Motor neuron (in vitro differentiated cells): Measurements from ENCODE around the gene OPCML. TPM values are rescaled to one million over a fixed set of nuclear protein-coding genes. Genes with fewer than 3 reads are reported as not detected.

Experiments
- ATAC-seq, 8 experiments: fragments of 200-7000 bp; cut with Tn5 transposase; replicated peaks in 6 of 8; 2 replicates each; pipeline ENCODE4 v1.8.0; 2021; ENCODE audit warnings: mild to moderate bottlenecking in 8 of 8, moderate library complexity in 8 of 8
- H3K27ac ChIP-seq, 2 donors: fragments of 250-450 bp; sonication (Bioruptor Pico); 2 replicates each; pipeline ENCODE4 v1.9.0; 2021; ENCODE audit warnings: antibody characterized with exemption in 2 of 2, mild to moderate bottlenecking in 2 of 2, moderate library complexity in 1 of 2
- H3K4me1 ChIP-seq, 2 donors: fragments of 250-450 bp; sonication (Bioruptor Pico); replicated peaks in 1 of 2; 2 replicates each; pipeline ENCODE4 v1.6.1; 2021; ENCODE audit warnings: antibody characterized with exemption in 2 of 2, mild to moderate bottlenecking in 2 of 2, moderate library complexity in 1 of 2
- H3K4me3 ChIP-seq, 5 donors: fragments of 250-450 bp; sonication (Bioruptor Pico); 2 replicates each; pipeline ENCODE4 v1.9.0; 2021; ENCODE audit warnings: antibody characterized with exemption in 5 of 5, mild to moderate bottlenecking in 5 of 5, moderate library complexity in 4 of 5
- WGBS, 10 experiments: fragments of 450-650 bp; shearing (Covaris generic); methylation state at CpG; one replicate each; pipeline ENCODE4 v1.0.0; 2022; 5-methylcytosine and 5-hydroxymethylcytosine counted together
- in situ Hi-C, 9 experiments: fragments of 400-800 bp; cut with MboI; loops; one replicate each; pipeline ENCODE4 v1.15.0; 2021; ENCODE audit warnings: low sequenced_read_pairs in 9 of 9, low pct_unique_long_range_greater_than_20kb in 2 of 9; ENCODE audit not compliant: unreplicated experiment in 9 of 9
- total RNA-seq, 8 experiments: library from RNA; unstranded; fragments of 300-600 nt; gene quantifications; 2 replicates each; pipeline versions ENCODE4 v1.2.3 to v1.2.4, GENCODE V29; 2022

OPCML gene
- total RNA-seq, 8 experiments from 2014 or later = 0.40 to 20.1 (median 7.2) TPM

GRCh38 chr11:132430429-132431062, 1101.8 kb downstream of the OPCML start:
- WGBS, 10 experiments = 0 to 78% (median 23%) methylated on average over 1 to 7 of the region's 14 CpGs
- Histone ChIP-seq H3K27ac (peak overlapping the region; percentile 25 to 49), H3K4me1 (peaks cover 29 to 44% of the 10 kb centered on the region in 2 donors), H3K4me3 (no peak overlapping the region)
- in situ Hi-C loops = no loop called here
- ATAC-seq = peak; percentile 78 to 93 (median 82)

- in situ Hi-C loops = no loop called here
- ATAC-seq = peak in 6 of 8 experiments; percentile 0 to 50 (median 17)
- peak overlapping the region in 1 of 2 donors; percentile 21 for H3K27ac ChIP-seq
- H3K4me1 ChIP-seq = peaks cover 29 to 52% of the 10 kb centered on the region in 2 donors
- no peak overlapping the region for H3K4me3 ChIP-seq
- 0 to 68% (median 44%) methylated on average over 1 to 5 of the region's 8 CpGs; no CpG with 5 or more reads in 2 of the 10 experiments for WGBS, 10 experiments
Observed at GRCh38 chr11:132429685-132430084, 1102.6 kb downstream of the OPCML start.

- Histone ChIP-seq H3K4me3 (no peak overlapping the region), H3K4me1 (peaks cover 31 to 60% of the 10 kb centered on the region in 2 donors), H3K27ac (no peak overlapping the region)
- WGBS, 10 experiments = 0 to 100% (median 64%) methylated on average over 2 to 6 of the region's 6 CpGs; no CpG with 5 or more reads in 1 of the 10 experiments
- in situ Hi-C loops = no loop called here
- ATAC-seq = peak; percentile 47 to 71 (median 58)
Observed at GRCh38 chr11:132427611-132428010, 1104.7 kb downstream of the OPCML start.

- in situ Hi-C loops = no loop called here
- no peak overlapping the region for H3K4me3 ChIP-seq
Observed at GRCh38 chr11:132424433-132424832, 1107.9 kb downstream of the OPCML start.

GRCh38 chr11:132423266-132423665, 1109.0 kb downstream of the OPCML start:
- ATAC-seq = no peak
- in situ Hi-C loops = no loop called here
- H3K4me1 ChIP-seq = peaks cover 6 to 38% of the 10 kb centered on the region in 2 donors
- no peak overlapping the region for H3K4me3 ChIP-seq
- H3K27ac ChIP-seq = no peak overlapping the region
- 68 to 100% (median 93%) methylated on average over 1 to 4 of the region's 4 CpGs; no CpG with 5 or more reads in 5 of the 10 experiments for WGBS, 10 experiments

More at GRCh38 chr11:132424433-132424832, 1107.9 kb downstream of the OPCML start:
- H3K4me1 ChIP-seq = peaks cover 8 to 43% of the 10 kb centered on the region in 2 donors
- 68 to 100% (median 87%) methylated on average over 1 to 8 of the region's 8 CpGs; no CpG with 5 or more reads in 3 of the 10 experiments for WGBS, 10 experiments
- no peak for ATAC-seq
- H3K27ac ChIP-seq = no peak overlapping the region

GRCh38 chr11:132422722-132423121, 1109.6 kb downstream of the OPCML start:
- H3K4me1 ChIP-seq = peaks cover 6 to 32% of the 10 kb centered on the region in 2 donors
- in situ Hi-C loops = no loop called here
- H3K27ac ChIP-seq = no peak overlapping the region
- no peak overlapping the region for H3K4me3 ChIP-seq
- 46 to 90% (median 58%) methylated on average over 1 to 4 of the region's 5 CpGs; no CpG with 5 or more reads in 3 of the 10 experiments for WGBS, 10 experiments
- ATAC-seq = peak in 4 of 8 experiments; percentile 28 to 85 (median 58)

GRCh38 chr11:132421555-132421954, 1110.7 kb downstream of the OPCML start:
- Histone ChIP-seq H3K4me1 (peaks cover 2 to 25% of the 10 kb centered on the region in 2 donors), H3K27ac (no peak overlapping the region), H3K4me3 (no peak overlapping the region)
- in situ Hi-C loops = no loop called here
- ATAC-seq = peak in 3 of 8 experiments; percentile 81 to 90 (median 87)
- 0 to 89% (median 83%) methylated on average over 1 to 2 of the region's 2 CpGs; no CpG with 5 or more reads in 7 of the 10 experiments for WGBS, 10 experiments

GRCh38 chr11:132414451-132414850, 1117.8 kb downstream of the OPCML start:
- no peak for ATAC-seq
- H3K4me1 ChIP-seq = peaks cover 4 to 8% of the 10 kb centered on the region in 2 donors
- WGBS, 10 experiments = 49 to 100% (median 80%) methylated on average over 1 to 6 of the region's 6 CpGs
- H3K27ac ChIP-seq = no peak overlapping the region
- in situ Hi-C loops = no loop called here
- H3K4me3 ChIP-seq = no peak overlapping the region

GRCh38 chr11:132410383-132410782, 1121.9 kb downstream of the OPCML start:
- no peak overlapping the region for H3K27ac ChIP-seq
- WGBS, 10 experiments = 80 to 100% (median 100%) methylated on average over 1 to 2 of the region's 2 CpGs; no CpG with 5 or more reads in 2 of the 10 experiments
- ATAC-seq = no peak
- H3K4me1 ChIP-seq = peaks cover 10 to 21% of the 10 kb centered on the region in 2 donors
- no peak overlapping the region for H3K4me3 ChIP-seq
- in situ Hi-C loops = no loop called here

- Histone ChIP-seq H3K27ac (no peak overlapping the region), H3K4me1 (peaks cover 10 to 21% of the 10 kb centered on the region in 2 donors), H3K4me3 (no peak overlapping the region)
- WGBS, 10 experiments = 48 to 94% (median 72%) methylated on average over 2 to 3 of the region's 3 CpGs; no CpG with 5 or more reads in 2 of the 10 experiments
- in situ Hi-C loops = no loop called here
- ATAC-seq = peak in 6 of 8 experiments; percentile 18 to 78 (median 46)
Observed at GRCh38 chr11:132409573-132410355, 1122.5 kb downstream of the OPCML start.

GRCh38 chr11:132408877-132409276, 1123.4 kb downstream of the OPCML start:
- 50 to 100% (median 75%) methylated on average over 1 of the region's 1 CpG; no CpG with 5 or more reads in 7 of the 10 experiments for WGBS, 10 experiments
- in situ Hi-C loops = no loop called here
- Histone ChIP-seq H3K27ac (no peak overlapping the region), H3K4me3 (no peak overlapping the region), H3K4me1 (peaks cover 10 to 21% of the 10 kb centered on the region in 2 donors)
- ATAC-seq = peak in 5 of 8 experiments; percentile 59 to 70 (median 62)

- in situ Hi-C loops = no loop called here
- Histone ChIP-seq H3K27ac (no peak overlapping the region), H3K4me1 (peaks cover 20 to 21% of the 10 kb centered on the region in 2 donors), H3K4me3 (no peak overlapping the region)
- no peak for ATAC-seq
- 39 to 82% (median 40%) methylated on average over 1 to 3 of the region's 4 CpGs; no CpG with 5 or more reads in 7 of the 10 experiments for WGBS, 10 experiments
Observed at GRCh38 chr11:132405728-132406127, 1126.6 kb downstream of the OPCML start.
